HG02840 (cell line): ENCODE measurements around the gene SLC9C1.
"Not testable (repeated sequence)": the region's sequence is repeated elsewhere in the genome, so short reads cannot be mapped to it uniquely, and the experiment has no call there.

ENCODE experiments used
- ATAC-seq: cut with Tn5 transposase; IDR thresholded peaks from one replicate; pipeline ENCODE4 v1.9.1; 2021; ENCODE audit warnings: mild to moderate bottlenecking, moderate library complexity, moderate number of reproducible peaks; ENCODE audit not compliant: unreplicated experiment, low FRiP score

The SLC9C1 gene

DNA sequence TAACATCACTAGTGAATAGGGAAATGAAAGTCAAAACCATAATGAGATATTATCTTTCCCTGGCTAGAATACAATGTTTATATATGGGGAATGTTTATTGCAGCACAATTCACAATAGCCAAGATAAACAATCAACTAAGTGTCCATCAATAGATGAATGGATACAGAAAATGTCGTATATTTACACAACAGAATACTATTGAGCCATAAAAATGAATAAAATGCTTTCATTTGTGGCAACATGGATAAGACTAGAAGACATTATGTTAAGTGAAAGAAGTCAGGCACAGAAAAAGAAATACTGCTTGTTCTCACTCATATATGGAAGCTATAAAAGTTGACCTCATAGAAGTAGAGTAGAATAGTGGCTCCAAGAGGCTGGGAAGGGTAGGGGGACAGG is 65.2 kb downstream of the SLC9C1 start:
- ATAC-seq: no peak

DNA sequence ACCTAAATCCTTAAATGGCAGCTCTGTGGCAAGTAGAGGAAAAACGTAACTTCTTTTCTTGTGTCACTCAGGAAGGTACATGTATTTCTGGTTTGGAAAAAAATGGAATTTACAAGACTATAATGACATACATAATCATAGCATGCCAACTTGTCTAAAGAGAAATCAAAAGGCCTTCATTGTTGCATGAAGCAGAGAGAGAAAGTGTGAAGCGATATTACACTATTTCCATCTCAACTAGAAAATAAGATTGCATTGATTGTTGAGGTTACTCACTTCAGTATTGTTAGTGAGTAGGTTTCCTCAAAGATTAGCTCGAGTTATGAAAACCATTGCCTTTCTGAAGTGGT is 93.7 kb downstream of the SLC9C1 start:
- ATAC-seq: no peak

DNA sequence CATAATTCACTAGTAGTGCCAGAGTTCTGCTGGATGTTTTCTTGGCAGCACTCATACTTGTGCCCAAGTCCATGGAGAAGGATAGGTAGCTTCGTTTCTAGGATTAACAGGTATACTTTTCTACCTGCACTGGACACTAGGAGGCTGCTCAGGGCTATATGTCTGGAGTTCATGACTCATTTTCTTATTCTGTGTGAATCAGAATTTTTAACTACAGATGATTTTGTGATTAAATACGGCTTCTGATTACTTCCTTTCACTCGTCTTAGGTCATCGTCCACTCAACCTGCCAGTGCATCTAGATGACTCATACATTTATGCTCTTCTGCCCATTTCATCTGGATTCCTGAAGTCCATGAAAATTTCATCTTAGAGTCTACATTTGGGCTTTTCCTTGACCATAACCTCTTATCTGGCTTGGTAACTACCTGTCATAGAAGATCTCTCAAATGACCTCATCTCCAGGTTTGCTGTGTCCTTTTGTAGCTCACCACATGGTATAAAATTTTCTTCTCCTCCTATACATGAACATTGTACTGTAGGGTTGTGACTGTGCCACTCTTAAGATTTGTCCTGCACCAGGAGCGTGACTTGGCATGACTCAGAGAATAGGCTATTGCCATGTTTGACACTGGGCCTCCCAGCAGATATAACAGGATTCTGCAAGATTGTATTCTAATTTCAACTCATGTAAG is 94.2 kb downstream of the SLC9C1 start:
- ATAC-seq: no peak

DNA sequence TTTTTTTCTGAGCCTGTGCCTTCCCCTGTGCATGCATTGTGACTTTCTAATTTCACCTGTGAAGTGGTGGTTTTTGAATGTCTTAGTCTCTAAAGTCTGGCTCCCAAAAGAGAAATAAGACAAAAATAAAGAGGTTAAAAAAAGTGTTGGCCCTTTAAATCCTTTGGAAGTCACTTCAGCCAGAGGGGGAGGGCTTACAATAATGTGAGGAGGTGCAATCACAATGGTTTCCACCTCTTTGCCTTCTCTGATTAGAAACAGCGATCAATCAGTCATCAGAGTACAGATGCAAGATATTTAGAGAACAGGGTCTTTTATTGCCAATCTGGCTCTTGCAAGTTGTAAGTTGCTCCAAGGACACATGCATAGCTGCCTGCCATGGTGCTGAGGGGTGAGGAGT is 96.9 kb downstream of the SLC9C1 start:
- no peak for ATAC-seq

DNA sequence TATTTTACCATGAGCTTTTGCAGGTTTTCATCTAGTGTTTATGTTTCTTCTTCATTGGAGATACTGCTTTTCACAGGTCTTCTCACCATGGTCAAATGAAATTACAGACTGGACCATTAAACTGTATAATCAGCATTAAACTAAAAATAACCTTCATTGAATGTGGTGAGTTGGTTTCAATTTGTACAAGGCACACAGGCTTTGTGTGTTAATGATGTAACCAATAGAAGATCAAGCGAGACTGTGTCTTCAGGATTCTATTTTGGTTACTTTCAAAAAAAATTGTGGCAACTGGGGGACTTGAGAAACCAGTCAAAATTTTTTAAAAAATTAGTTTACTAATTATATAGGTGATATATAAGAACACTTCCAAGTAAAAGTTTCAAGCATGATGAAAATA is 106.7 kb downstream of the SLC9C1 start:
- ATAC-seq: no peak

DNA sequence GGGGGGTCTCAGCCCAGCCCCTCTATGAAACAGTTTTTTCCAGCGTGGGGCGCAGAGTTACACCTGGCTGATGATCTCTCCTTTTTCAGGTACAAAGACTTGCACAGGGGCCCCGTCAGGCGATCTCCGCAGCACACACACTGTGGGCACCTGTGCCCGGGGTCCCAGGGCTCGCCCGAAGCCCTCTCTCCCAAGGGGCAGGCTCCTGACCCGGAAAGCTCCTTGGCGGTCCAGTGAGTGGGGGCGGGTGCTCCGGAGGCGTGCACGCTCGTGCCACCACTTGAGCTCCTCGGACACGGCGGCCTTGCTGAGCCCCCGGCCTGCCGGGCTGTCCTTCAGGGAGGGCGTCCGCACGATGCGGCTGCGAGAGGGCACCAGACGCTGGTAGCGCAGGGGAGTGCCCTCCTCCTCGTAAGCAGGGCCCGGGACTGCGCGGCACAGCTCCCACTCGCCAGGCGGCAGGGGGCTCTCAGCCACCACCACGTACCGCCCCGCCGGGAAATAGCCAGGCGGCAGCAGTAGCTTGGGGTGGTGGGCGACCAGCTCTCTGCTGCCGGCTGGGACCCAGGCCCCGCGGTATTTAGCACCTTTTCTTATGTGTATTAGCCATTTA is 108.5 kb downstream of the SLC9C1 start:
- ATAC-seq: not testable (repeated sequence)

DNA sequence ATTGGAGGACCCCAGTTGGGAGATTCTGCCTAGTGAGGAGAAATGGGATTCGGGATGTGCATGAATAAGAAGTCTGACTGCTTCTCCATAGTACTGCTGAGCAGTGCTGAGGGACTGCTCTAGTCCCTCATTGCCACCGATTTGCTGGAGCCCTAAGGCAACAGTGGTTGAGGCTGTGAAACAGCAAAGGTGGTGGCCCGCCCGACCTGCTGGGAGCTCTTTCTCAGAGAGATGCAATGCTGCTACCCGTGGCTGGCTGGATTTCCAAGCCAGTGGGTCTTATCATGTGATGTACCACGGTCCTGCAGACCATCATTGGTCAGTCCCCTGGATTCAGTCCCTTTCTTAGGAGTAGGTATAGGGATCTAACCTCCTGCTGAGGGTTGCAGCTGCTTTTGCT is 118.4 kb downstream of the SLC9C1 start:
- no peak for ATAC-seq

DNA sequence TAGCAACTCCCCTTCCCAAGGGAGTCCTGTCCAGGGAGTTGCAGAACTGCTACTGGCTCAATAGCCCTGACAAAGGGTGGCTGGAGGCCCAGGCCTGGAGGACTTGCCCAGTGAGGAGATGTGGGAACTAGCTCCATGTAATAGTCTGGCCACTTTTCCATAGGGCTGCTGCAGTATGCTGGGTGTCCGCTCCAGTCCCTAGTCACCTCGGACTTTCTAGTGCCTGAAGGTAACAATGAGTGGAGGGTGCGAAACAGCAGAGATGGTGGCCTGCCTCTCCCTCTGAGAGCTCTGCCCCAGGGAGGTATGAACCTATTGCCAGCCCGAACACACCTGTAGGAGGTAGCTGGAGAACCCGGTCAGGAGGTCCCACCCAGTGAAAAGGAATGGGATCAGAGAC is 119.0 kb downstream of the SLC9C1 start:
- no peak for ATAC-seq

DNA sequence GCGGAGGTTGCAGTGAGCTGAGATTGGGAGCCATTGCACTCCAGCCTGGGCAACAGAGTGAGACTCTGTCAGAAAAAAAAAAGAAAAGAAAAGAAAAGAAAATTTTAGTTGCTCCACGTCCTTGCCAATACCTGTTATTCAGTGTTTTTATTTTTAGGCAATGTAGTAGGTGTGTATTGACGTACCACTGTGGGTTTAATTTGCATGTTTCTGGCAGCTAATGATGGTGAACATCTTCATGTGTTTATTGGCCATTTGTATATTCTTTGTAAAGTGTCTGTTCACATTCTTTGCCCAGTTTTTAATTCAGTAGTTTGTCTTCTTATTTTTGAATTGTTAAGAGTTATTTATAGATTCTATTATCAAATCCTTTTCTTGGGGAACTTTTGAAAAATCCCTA is 122.9 kb downstream of the SLC9C1 start:
- no peak for ATAC-seq

DNA sequence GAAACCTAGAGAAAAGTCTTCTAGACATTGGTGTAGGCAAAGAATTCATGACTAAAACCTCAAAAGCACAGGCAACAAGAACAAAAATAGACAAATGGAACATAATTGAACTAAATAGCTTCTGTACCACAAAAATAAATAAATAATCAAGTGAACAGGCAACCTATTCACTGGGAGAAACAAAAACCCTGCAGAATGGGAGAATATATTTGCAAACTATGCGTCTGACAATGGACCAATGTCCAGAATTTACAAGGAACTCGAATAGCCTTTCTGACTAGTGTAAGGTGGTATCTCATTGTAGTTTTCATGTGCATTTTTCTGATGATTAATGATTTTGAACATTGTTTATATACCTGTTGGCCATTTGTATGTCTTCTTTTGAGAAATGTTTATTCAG is 124.0 kb downstream of the SLC9C1 start:
- ATAC-seq: no peak

DNA sequence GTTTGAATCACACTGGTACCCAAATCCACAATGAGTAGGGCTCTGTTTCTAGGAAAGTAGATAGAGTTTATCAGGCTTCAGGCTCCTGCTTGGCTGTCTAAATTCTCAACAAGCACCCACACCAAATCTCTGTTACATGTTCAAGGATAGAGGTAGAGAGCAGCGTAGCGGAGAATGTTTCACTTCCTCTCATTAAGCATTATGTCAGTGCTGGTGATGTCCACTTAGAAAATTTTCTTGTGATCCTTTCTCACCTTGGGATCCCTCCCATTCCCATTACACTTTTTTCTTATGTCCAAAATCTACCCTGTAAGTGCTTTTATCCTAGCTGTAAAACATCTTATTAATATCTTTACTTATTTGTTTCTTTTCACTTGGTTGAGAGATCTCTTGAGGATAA is 126.3 kb downstream of the SLC9C1 start:
- ATAC-seq: no peak

DNA sequence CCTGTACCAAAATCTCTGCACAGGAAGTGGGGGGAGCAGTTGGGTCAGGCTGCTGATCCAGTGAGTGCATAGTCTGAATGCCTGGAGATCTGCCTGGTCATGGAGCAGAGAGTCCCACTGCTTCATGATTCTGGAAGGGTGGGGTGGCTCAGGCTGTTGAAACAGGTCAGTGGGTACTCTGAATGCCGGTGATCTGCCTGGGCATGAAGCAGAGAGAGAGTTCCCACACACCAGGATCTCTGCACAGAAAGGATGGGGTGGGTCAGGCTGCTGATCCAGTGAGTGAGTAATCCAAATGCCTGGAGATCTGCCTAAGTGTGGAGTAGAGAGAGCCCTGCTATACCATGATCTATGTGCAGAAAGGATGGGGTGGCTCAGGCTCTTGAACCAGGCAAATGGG is 144.9 kb downstream of the SLC9C1 start:
- no peak for ATAC-seq

DNA sequence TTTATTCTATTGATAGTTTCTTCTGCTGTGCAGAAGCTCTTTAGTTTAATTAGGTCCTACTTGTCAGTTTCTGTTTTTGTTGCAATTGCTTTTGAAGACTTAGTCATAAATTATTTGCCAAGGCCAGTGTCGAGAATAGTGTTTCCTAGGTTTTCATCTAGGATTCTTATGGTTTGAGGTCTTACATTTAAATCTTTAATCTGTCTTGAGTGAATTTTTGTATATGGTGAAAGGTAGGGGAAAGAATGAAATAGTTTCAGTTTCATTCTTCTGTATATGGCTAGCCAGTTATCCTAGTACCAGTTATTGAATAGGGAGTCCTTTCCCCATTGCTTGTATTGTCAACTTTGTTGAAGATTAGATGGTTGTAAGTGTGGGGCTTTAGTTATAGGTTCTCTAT is 150.3 kb downstream of the SLC9C1 start:
- no peak for ATAC-seq

DNA sequence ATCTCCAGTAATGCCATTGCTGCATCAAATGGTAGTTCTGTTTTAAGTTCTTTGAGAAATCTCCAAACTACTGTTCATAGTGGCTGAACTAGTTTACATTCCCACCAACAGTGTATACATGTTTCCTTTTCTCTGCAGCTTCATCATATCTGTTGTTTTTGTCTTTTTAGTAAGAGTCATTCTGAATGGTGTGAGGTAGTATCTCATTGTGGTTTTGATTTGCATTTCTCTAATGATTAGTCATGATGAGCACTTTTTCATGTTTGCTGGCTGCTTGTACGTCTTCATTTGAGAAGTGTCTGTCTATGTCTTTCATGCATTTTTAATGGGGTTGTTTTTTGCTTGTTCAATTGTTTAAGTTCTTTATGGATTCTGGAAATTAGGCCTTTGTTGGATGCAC is 150.8 kb downstream of the SLC9C1 start:
- ATAC-seq: no peak

DNA sequence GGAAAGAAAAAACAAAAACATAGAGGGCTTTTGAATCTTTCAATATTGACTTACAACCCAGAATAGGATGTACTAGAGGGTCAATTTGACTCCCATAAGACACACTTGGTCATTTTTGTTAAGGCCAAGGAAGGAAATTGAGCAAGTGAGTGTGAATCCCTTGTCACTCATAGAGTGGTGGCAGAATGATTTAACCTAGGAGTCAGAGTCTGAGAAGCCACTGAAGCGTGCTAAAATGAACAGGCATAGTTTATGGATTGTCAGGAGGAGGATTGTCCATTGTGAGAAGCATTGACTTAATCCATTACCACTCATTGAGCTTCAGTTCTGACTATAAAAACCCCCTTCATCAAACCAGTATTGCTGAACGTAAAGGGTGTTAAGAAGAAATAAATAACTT is 152.7 kb downstream of the SLC9C1 start:
- no peak for ATAC-seq

DNA sequence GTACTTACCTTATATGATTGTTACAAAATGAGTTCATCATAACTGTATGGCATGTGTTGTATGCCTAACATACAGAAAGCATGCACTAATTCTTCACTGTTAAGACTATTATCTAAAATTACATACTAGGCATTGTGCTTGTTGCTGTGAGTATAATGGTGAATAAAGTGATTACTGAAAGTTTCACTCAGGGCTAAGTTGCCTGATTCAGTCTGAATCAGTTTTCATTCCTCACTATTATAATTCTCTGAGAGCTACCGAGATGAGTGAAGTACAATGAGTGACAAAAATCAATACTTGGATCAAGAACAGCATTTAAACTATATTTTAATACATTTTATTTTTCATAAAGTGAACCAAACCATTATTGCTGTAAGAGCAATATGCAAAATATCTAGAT is 153.4 kb downstream of the SLC9C1 start:
- ATAC-seq: no peak

DNA sequence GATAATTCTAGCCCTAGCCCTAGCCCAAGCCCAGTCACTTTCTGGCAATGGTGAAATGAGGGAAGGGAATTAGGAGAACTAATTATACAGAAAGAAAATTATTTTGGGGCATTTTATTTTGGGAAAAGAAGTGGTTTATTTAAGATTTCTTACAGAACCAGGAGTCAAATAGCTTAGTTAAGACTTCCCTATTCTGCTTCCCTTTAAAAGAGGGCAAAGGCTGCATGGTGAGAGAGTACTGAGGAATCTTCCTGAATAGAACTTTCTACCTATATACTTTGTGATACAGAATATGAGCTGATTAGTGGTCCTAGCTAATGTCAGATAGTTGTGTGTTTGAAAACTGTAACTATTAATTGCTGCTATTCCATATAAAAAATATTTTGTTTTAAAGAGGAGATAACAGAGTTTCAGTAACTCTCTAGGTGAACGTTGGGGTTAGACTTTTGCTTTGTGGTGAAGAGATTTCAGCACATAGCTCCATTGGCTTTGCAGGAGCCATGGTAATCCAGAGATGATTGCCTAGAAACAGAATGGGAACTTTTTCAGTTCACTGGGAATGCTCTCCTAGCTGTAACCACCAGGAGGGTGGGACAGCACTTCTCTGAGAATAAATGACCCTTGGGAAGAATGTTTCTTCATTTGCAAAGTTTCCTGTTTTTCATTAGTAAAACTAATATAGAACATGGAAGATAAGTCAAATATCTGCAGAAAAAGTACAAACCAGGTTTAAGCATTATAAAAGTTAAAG is 155.6 kb downstream of the SLC9C1 start:
- no peak for ATAC-seq

DNA sequence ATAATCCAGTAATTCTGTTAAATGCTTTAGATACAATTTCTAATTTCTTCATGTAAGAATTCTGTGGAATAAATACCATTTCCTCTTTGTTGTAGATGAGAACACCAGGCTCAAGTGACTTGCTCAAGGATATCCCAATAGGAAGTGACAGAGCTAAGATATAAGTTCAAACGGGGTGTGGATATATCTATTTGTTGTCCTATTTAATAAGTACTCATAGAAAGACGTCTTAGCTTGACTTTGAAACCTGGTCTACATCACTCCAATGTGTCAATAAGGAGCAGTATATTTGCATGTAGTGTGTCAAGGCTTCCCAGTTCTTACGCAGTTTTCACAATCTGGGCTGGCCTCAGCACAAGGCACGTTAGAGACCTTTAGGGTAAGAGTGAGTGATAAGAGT is 156.2 kb downstream of the SLC9C1 start:
- ATAC-seq: no peak

DNA sequence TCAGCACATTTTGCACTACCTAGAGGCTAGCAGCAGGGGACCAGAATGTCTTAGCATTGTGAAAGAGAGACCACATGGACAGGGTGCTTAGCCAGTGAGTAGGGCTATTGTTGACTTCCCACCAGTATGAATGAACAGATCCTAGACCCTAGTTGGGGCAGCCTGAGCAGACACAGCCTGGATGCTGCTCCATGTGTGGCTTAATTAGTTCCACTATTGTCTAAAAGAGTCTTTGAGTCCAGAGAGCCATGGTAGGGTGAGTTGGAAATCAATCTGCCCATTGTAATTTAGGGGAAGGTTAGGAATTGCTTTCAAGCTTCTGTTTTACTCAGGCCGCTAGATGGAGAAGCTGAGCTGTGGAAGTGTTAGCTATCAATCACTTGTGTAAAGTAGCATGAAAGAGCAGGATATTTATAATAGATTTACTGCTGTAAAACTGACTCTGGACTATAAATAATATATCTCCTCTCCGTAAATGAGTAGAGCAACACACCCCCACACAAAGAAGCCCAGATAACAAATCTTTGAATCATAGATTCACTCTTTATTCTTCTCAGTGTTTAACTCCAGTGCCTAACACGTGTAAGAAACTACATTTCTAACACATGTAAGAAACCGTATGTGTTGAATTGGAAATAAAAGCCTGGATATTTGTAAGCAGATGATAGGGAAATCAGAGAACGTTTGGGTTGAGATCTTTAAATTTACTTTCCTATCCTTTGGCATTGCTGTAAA is 156.9 kb downstream of the SLC9C1 start:
- no peak for ATAC-seq

DNA sequence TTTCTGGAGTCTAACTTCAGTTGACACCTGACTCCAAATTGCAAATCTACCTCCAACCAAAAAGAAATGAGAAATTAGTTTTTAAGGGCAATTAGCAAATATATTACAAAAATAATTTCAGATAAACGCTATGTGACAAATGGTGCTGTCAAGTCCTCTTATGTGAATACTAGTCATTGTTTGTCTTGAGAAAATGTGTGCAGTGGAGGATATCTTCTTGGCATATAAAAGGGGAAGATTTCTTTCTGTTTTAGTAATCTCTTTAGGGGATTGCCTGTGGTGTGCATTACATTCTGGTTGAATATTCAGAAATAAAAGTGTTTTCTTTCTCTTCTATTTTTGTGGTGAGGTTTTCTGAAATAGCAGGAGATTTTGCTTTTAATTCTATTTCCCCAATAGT is 158.0 kb downstream of the SLC9C1 start:
- no peak for ATAC-seq
